ENCODE data around the gene HSBP1L1. TPM values are rescaled to one million over a fixed set of nuclear protein-coding genes. Genes with fewer than 3 reads are reported as not detected.

HSBP1L1 gene
- total and polyA plus RNA-seq, 3 donors from 2014 or later = 5.0 to 6.6 (median 6.0) TPM

DNA sequence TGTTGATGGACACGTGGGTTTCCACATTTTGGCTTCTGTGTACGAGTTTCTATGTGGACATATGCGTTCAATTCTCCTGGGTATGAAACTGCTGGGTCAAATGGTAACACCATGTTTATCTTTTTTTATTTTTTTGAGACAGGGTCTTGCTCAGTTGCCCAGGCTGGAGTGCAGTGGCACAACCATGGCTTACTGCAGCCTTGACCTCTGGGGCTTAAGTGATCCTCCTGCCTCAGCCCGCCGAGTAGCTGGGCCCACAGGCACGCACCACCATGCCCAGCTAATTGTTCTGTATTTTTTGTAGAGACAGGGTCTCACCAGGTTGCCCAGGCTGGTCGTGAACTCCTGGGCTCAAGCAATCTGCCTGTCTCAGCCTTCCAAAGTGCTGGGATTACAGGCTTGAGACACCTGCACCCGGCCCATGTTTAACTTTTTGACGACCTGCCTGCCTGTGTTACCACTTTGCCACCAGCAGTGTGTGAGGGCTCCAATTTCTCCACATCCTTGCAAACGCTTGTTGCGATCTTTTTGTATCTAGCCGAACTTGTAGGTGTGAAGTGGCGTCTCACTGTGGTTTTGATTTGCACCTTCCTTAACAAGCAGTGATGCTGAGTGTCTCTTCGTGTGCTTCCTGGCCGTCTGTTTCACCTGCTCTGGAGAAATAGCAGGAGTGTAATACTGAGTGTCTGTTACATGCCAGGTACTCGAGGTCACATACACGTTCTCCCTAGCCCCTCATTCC lies 6.9 kb downstream of the HSBP1L1 start:
- WGBS, 2 donors = 89 to 91% methylated on average over 16 to 17 of the region's 17 CpGs
- no peaks in the 10 kb centered on the region for H3K4me1 ChIP-seq
- no peak for DNase-seq
- TF ChIP-seq, protein P1, sequence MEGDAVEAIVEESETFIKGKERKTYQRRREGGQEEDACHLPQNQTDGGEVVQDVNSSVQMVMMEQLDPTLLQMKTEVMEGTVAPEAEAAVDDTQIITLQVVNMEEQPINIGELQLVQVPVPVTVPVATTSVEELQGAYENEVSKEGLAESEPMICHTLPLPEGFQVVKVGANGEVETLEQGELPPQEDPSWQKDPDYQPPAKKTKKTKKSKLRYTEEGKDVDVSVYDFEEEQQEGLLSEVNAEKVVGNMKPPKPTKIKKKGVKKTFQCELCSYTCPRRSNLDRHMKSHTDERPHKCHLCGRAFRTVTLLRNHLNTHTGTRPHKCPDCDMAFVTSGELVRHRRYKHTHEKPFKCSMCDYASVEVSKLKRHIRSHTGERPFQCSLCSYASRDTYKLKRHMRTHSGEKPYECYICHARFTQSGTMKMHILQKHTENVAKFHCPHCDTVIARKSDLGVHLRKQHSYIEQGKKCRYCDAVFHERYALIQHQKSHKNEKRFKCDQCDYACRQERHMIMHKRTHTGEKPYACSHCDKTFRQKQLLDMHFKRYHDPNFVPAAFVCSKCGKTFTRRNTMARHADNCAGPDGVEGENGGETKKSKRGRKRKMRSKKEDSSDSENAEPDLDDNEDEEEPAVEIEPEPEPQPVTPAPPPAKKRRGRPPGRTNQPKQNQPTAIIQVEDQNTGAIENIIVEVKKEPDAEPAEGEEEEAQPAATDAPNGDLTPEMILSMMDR (IDR thresholded peaks at IDR 0.05) = no peak
- TF ChIP-seq POLR2A (IDR thresholded peaks at IDR 0.05) = no peak
- H3K27ac ChIP-seq = no peak overlapping the region
- no peaks in the 10 kb centered on the region for H3K36me3 ChIP-seq (ENCODE audit: low read depth, missing control alignments)
- intact Hi-C loops (cut with DNase I; ENCODE audit: low total_unique reads) = no loop called here
- H3K4me3 ChIP-seq = no peak overlapping the region
- no peaks in the 10 kb centered on the region for H3K27me3 ChIP-seq
- H3K9me3 ChIP-seq = no peaks in the 10 kb centered on the region

DNA sequence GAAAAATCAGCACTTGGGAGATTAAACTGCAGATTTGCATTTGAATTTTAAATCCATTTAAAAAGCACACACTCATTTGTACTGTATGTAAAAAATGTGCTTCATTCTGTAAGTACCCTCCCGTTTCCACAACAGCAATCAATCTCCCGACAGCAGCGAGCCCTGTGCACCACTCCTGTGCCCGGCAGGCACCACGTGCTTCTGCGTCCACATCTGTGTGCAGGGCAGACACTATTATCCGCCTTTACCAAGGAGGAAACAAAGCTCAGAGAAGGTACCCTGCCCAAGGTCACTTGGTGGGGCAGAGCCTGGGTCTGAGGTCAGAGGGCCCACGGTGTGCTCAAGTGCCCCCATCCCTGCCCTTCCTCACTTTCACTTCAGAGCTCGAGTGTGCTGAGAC lies 7.5 kb downstream of the HSBP1L1 start:
- TF ChIP-seq, protein P1 (IDR thresholded peaks at IDR 0.05) = no peak
- no peak for TF ChIP-seq POLR2A (IDR thresholded peaks at IDR 0.05)
- Histone ChIP-seq H3K4me3 (no peak overlapping the region), H3K27me3 (no peaks in the 10 kb centered on the region), H3K36me3 (ENCODE audit: low read depth, missing control alignments) (no peaks in the 10 kb centered on the region), H3K9me3 (no peaks in the 10 kb centered on the region), H3K4me1 (no peaks in the 10 kb centered on the region), H3K27ac (no peak overlapping the region)
- intact Hi-C loops (cut with DNase I; ENCODE audit: low total_unique reads) = no loop called here
- no peak for DNase-seq
- 88 to 92% methylated on average over 9 of the region's 9 CpGs for whole genome bisulfite sequencing, 2 donors

DNA sequence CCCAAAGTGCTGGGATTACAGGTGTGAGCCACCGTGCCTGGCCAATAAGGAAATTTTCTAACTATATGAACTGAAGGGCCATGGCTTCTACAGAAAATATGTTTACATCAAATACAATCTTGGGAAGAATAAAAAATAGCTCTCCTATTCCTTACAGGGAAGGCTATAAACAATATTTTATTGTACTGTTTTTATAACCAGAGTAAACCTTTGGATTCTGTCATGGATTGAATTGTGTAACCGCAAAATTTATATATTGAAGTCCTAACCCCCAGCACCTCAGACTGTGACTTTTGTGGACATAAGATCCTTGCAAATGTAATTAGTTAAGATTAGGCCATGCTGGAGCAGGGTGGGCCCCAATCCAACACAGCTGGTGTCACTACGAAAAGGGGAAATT lies 8.3 kb downstream of the HSBP1L1 start:
- 92 to 97% methylated on average over 3 of the region's 3 CpGs for WGBS, 2 donors
- Histone ChIP-seq H3K9me3 (no peaks in the 10 kb centered on the region), H3K4me3 (no peak overlapping the region), H3K27me3 (no peaks in the 10 kb centered on the region), H3K4me1 (no peaks in the 10 kb centered on the region), H3K27ac (no peak overlapping the region), H3K36me3 (ENCODE audit: low read depth, missing control alignments) (no peaks in the 10 kb centered on the region)
- TF ChIP-seq, protein P1 (IDR thresholded peaks at IDR 0.05) = no peak
- TF ChIP-seq POLR2A (IDR thresholded peaks at IDR 0.05) = no peak
- DNase-seq = no peak
- intact Hi-C loops (cut with DNase I; ENCODE audit: low total_unique reads) = no loop called here

DNA sequence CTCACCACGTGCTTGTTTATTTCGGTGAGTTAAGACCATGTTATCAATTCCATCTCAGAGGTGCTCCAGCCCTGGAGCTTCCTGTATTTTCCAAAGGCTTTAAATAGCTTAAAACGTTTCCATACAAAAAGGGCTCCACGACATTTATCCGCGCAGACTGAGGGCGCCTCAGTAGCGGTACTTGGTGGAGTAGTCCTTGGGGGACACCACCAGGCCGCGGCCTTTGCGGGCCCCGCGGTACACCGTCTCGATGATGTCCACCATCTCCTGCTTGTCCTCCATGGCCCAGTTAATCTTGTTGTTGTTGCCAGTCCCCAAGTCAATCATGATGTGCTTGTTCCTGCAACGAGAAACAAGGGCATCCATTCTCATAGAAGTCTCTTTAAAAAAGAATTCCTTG lies 9.1 kb downstream of the HSBP1L1 start:
- Histone ChIP-seq H3K27ac (no peak overlapping the region), H3K9me3 (no peaks in the 10 kb centered on the region), H3K36me3 (ENCODE audit: low read depth, missing control alignments) (no peaks in the 10 kb centered on the region), H3K27me3 (no peaks in the 10 kb centered on the region), H3K4me3 (no peak overlapping the region), H3K4me1 (no peaks in the 10 kb centered on the region)
- no peak for TF ChIP-seq POLR2A (IDR thresholded peaks at IDR 0.05)
- TF ChIP-seq, protein P1 (IDR thresholded peaks at IDR 0.05) = no peak
- DNase-seq = no peak
- WGBS, 2 donors = 90 to 95% methylated on average over 16 of the region's 16 CpGs
- intact Hi-C loops (cut with DNase I; ENCODE audit: low total_unique reads) = no loop called here
